HCT116 (cell line): ENCODE data around the gene DNM3. TPM values are rescaled to one million over a fixed set of nuclear protein-coding genes. Genes with fewer than 3 reads are reported as not detected.

Experiments used
- ATAC-seq: fragments of 200-7000 bp; cut with Tn5 transposase; 2 replicates; pipeline ENCODE4 v1.9.1; 2020; ENCODE audit warnings: mild to moderate bottlenecking, moderate library complexity
- BruUV-seq: library from RNA; stranded (reverse); fragments of 400-500 nt; replicated peaks from 2 replicates; lab custom pipeline; 2021; lab: Mats Ljungman, UMichigan
- CTCF ChIA-PET: fragments of 300-600 bp; sonication (Branson Sonifier 250); formaldehyde crosslinking; loops from one replicate; lab custom pipeline; 2021; ENCODE audit warnings: antibody characterized with exemption; lab: Charles Lee
- POLR2A ChIA-PET: fragments of 300-600, 350-600 bp; sonication (Branson Sonifier 250); formaldehyde crosslinking; loops from one replicate; lab custom pipeline; 2021; ENCODE audit warnings: antibody characterized with exemption; lab: Charles Lee
- RAD21 ChIA-PET, 2 experiments: fragments of 300-600 bp; sonication (Branson Sonifier 250); formaldehyde crosslinking; loops; one replicate each; lab custom pipeline; 2023; ENCODE audit warnings: low total read pairs in 2 of 2; ENCODE audit not compliant: uncharacterized antibody in 2 of 2, unreplicated experiment in 2 of 2, low non-redundant PET in 1 of 2; lab: Charles Lee
- DNase-seq: peaks from one replicate; pipeline ENCODE4 v3.0.0-alpha.2; 2010; ENCODE audit warnings: low read depth, low spot score
- H2AFZ ChIP-seq: fragments of 200-600 bp; shearing (Covaris generic), sonication (generic); 2 replicates; pipeline ENCODE4 v1.6.1; 2017; ENCODE audit warnings: low read depth, mixed run types, mixed read lengths, antibody characterized with exemption, low read length; ENCODE audit not compliant: poor library complexity, severe bottlenecking
- H3K27ac ChIP-seq: 2 replicates; pipeline ENCODE4 v1.5.1; 2012; ENCODE audit warnings: low read depth, low read length
- H3K27me3 ChIP-seq: fragments of 200-600 bp; sonication (generic); 2 replicates; pipeline ENCODE4 v1.6.1; 2016; ENCODE audit warnings: mixed run types, low read length, mixed read lengths; ENCODE audit not compliant: insufficient read depth
- H3K36me3 ChIP-seq, 2 experiments: fragments of 200-500 bp in 1 of 2; fragments of 200-600 bp in 1 of 2; sonication (Bioruptor generic) in 1 of 2; sonication (generic) in 1 of 2; 2 replicates each; pipeline versions ENCODE4 v1.5.1 to v1.6.1; 2014 to 2016; ENCODE audit warnings: low read length in 2 of 2, inconsistent platforms in 1 of 2, mixed read lengths in 1 of 2, mixed run types in 1 of 2; ENCODE audit not compliant: insufficient read depth in 2 of 2, control insufficient read depth in 1 of 2
- H3K4me1 ChIP-seq, 2 experiments: fragments of 200-600 bp in 1 of 2; sonication (generic) in 1 of 2; 2 replicates each; pipeline versions ENCODE4 v1.5.1 to v1.6.1; 2012 to 2017; ENCODE audit warnings: low read length in 2 of 2, inconsistent platforms in 1 of 2, mild to moderate bottlenecking in 1 of 2, mixed read lengths in 1 of 2, mixed run types in 1 of 2, moderate library complexity in 1 of 2; ENCODE audit not compliant: insufficient read depth in 2 of 2, control insufficient read depth in 1 of 2
- H3K4me2 ChIP-seq: fragments of 200-600 bp; sonication (generic); 2 replicates; pipeline ENCODE4 v1.6.1; 2017; ENCODE audit warnings: mixed run types, low read length, mixed read lengths
- H3K4me3 ChIP-seq, 2 experiments: fragments of 200-600 bp in 1 of 2; sonication (generic) in 1 of 2; replicated peaks in 1 of 2; 2 replicates each; pipeline ENCODE4 v1.5.1; 2011 to 2016; ENCODE audit warnings: low read length in 2 of 2, control low read depth in 1 of 2, low read depth in 1 of 2, mild to moderate bottlenecking in 1 of 2, mixed read lengths in 1 of 2, mixed run types in 1 of 2
- H3K79me2 ChIP-seq: fragments of 200-600 bp; sonication (generic); 2 replicates; pipeline ENCODE4 v1.6.1; 2017; ENCODE audit warnings: mild to moderate bottlenecking, mixed run types, low read length, moderate library complexity, mixed read lengths; ENCODE audit not compliant: insufficient read depth
- H3K9ac ChIP-seq: fragments of 200-600 bp; sonication (generic); 2 replicates; pipeline ENCODE4 v1.6.1; 2016; ENCODE audit warnings: low read length, mixed read lengths
- H3K9me2 ChIP-seq: fragments of 200-600 bp; sonication (generic), shearing (Covaris generic); 2 replicates; pipeline ENCODE4 v1.6.1; 2017; ENCODE audit warnings: mixed run types, mild to moderate bottlenecking, moderate library complexity; ENCODE audit not compliant: insufficient read depth
- H3K9me3 ChIP-seq, 2 experiments: fragments of 200-500 bp in 1 of 2; fragments of 200-600 bp in 1 of 2; sonication (Bioruptor generic) in 1 of 2; sonication (generic) in 1 of 2; 2 replicates each; pipeline ENCODE4 v1.6.1; 2014 to 2017; ENCODE audit warnings: low read length in 2 of 2, mixed read lengths in 2 of 2, inconsistent platforms in 1 of 2, low read depth in 1 of 2, mild to moderate bottlenecking in 1 of 2, mixed run types in 1 of 2, moderate library complexity in 1 of 2; ENCODE audit not compliant: control insufficient read depth in 1 of 2, insufficient read depth in 1 of 2
- H4K20me1 ChIP-seq: fragments of 200-600 bp; sonication (generic), shearing (Covaris generic); 2 replicates; pipeline ENCODE4 v1.6.1; 2017; ENCODE audit warnings: mixed run types, mild to moderate bottlenecking, moderate library complexity; ENCODE audit not compliant: insufficient read depth
- CBX3 ChIP-seq: IDR thresholded peaks from 2 replicates; pipeline ENCODE4 v1.6.1; 2012; ENCODE audit warnings: low read depth
- CEBPB ChIP-seq: IDR thresholded peaks from 2 replicates; pipeline ENCODE4 v1.6.1; 2012; ENCODE audit warnings: low read depth
- CTCF ChIP-seq, 3 experiments: fragments of 200-600 bp in 1 of 3; sonication (generic) in 1 of 3; IDR thresholded peaks in 2 of 3; conservative IDR thresholded peaks in 1 of 3; 2 replicates each; pipeline ENCODE4 v1.5.1; 2012 to 2017; ENCODE audit warnings: low read depth in 2 of 3, low read length in 2 of 3, antibody characterized with exemption in 1 of 3, borderline replicate concordance in 1 of 3, control low read depth in 1 of 3, mild to moderate bottlenecking in 1 of 3, mixed read lengths in 1 of 3, mixed run types in 1 of 3, moderate library complexity in 1 of 3; ENCODE audit not compliant: insufficient read depth in 1 of 3
- ELF1 ChIP-seq: IDR thresholded peaks from 2 replicates; pipeline ENCODE4 v1.6.1; 2012; ENCODE audit warnings: low read depth, borderline replicate concordance
- EZH2 ChIP-seq: fragments of 200-600 bp; sonication (generic); IDR thresholded peaks from 2 replicates; pipeline ENCODE4 v1.6.1; 2017; ENCODE audit warnings: antibody characterized with exemption, mixed run types
- EZH2phosphoT487 ChIP-seq: fragments of 200-600 bp; IDR thresholded peaks from 2 replicates; pipeline ENCODE4 v1.6.1; 2018; ENCODE audit warnings: antibody characterized with exemption, borderline replicate concordance
- RAD21 ChIP-seq: IDR thresholded peaks from 2 replicates; pipeline ENCODE4 v1.6.1; 2012; ENCODE audit warnings: low read depth, mild to moderate bottlenecking
- SIN3A ChIP-seq: IDR thresholded peaks from 2 replicates; pipeline ENCODE4 v1.6.1; 2012; ENCODE audit warnings: low read depth
- intact Hi-C: fragments of 100-400 bp; cut with micrococcal nuclease; formaldehyde crosslinking; loops from 2 replicates; pipeline ENCODE4 v1.10.0; 2022
- total RNA-seq: library from RNA; stranded (reverse); gene quantifications from one replicate; pipeline ENCODE4 v1.2.1, GENCODE V29; 2021; ENCODE audit not compliant: unreplicated experiment

The DNM3 gene
- total RNA-seq, 1 experiment from 2014 or later, result 3.1 TPM

- TF ChIP-seq CTCF (IDR thresholded peaks at IDR 0.05 in 2 of 3, conservative IDR thresholded peaks at IDR 0.05 in 1 of 3; ENCODE audit: borderline replicate concordance in 1 of 3, insufficient read depth in 1 of 3, low read depth in 2 of 3, low read length in 2 of 3), result no peak
- no peak for TF ChIP-seq ELF1
- no peak for TF ChIP-seq EZH2
Measured at GRCh38 chr1:172236958-172237357, 395.7 kb downstream of the DNM3 start (continued).

- TF ChIP-seq EZH2phosphoT487, result no peak
- no peak for TF ChIP-seq RAD21
- no peak for TF ChIP-seq SIN3A
- no peak for TF ChIP-seq CBX3
- TF ChIP-seq CEBPB, result no peak
- POLR2A ChIA-PET, result no interaction called here
- H3K27ac ChIP-seq, result no peak overlapping the region
- 0 out of 2 replicates have a peak, but pooled peaks cover 6% of the 10 kb centered on the region for H3K27me3 ChIP-seq
- H3K4me3 ChIP-seq, result no peak overlapping the region
- no peaks in the 10 kb centered on the region for H3K36me3 ChIP-seq
- H3K79me2 ChIP-seq, result no peaks in the 10 kb centered on the region
- ATAC-seq, result no peak
- H2AFZ ChIP-seq, result no peak overlapping the region
- no peaks in the 10 kb centered on the region for H3K9me3 ChIP-seq
- H4K20me1 ChIP-seq, result no peaks in the 10 kb centered on the region
- intact Hi-C loops, result no loop called here
- no peak overlapping the region for H3K4me2 ChIP-seq
- DNase-seq, result no peak
- H3K9ac ChIP-seq, result no peak overlapping the region
- no TSS peak for BruUV-seq
- CTCF ChIA-PET, result no interaction called here
- no peaks in the 10 kb centered on the region for H3K9me2 ChIP-seq
- H3K4me1 ChIP-seq, result no peaks in the 10 kb centered on the region
- RAD21 ChIA-PET, result no interaction called here
Measured at GRCh38 chr1:172238158-172238557, 396.9 kb downstream of the DNM3 start.
